GM12801 (cell line): ENCODE data around the gene NCS1.

Experiments used
- TF ChIP-seq, protein P1 (sequence below): IDR thresholded peaks from one replicate; pipeline ENCODE4 v1.5.1; 2011; ENCODE audit warnings: control low read depth; ENCODE audit not compliant: insufficient read length; ENCODE audit errors: extremely low read depth

Gene NCS1

GRCh38 chr9:130264414-130265350 lies 92.5 kb downstream of the NCS1 start:
- TF ChIP-seq, protein P1, sequence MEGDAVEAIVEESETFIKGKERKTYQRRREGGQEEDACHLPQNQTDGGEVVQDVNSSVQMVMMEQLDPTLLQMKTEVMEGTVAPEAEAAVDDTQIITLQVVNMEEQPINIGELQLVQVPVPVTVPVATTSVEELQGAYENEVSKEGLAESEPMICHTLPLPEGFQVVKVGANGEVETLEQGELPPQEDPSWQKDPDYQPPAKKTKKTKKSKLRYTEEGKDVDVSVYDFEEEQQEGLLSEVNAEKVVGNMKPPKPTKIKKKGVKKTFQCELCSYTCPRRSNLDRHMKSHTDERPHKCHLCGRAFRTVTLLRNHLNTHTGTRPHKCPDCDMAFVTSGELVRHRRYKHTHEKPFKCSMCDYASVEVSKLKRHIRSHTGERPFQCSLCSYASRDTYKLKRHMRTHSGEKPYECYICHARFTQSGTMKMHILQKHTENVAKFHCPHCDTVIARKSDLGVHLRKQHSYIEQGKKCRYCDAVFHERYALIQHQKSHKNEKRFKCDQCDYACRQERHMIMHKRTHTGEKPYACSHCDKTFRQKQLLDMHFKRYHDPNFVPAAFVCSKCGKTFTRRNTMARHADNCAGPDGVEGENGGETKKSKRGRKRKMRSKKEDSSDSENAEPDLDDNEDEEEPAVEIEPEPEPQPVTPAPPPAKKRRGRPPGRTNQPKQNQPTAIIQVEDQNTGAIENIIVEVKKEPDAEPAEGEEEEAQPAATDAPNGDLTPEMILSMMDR: no peak

GRCh38 chr9:130265431-130266235 lies 93.4 kb downstream of the NCS1 start, which contains the start of gene HMCN2:
Gene HMCN2, plus strand, starts transcription at chr9:130265760. Its CDS starts 119 bp downstream, at chr9:130265879.
- TF ChIP-seq, protein P1: no peak

DNA sequence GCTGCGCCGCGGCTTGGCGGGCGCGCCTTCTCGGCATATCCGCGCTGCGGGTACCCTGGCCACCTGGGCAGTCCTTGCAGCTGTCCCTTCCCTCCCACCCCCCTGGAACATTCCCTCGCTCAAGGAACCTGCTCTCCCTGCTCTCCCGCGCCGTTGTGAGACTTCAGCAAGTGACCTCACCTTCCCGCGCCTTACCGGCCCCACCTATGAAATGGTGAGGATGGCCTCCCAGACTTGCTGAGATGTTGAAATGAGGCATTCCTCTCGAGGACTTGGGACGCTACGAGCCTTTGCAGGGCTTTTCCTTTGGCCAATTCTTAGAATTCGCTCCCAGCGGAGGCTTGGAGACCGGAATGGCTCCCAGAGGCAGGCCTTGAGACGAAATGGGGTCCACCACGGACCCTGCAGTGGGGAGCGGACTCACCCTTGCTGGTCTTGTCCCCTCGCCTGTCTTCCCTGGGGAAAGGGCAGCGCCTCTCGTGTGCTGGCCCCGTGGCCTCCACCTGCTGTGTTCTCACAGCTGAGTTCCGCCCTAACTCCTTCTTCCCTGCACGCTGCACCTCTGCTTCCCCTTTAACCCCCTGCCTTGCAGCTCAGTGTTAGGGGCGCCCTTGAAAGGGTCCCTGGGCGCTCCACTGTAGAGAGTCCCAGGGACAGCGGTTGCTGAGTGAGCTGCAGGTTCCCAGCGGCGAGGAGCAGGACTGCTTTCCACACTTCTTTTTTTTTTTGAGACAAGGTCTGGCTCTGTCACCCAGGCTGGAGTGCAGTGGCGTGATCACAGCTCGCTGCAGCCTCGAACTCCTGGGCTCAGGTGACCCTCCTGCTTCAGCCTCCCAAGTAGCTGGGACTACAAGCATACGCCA lies 94.3 kb downstream of the NCS1 start:
- TF ChIP-seq, protein P1: no peak

DNA sequence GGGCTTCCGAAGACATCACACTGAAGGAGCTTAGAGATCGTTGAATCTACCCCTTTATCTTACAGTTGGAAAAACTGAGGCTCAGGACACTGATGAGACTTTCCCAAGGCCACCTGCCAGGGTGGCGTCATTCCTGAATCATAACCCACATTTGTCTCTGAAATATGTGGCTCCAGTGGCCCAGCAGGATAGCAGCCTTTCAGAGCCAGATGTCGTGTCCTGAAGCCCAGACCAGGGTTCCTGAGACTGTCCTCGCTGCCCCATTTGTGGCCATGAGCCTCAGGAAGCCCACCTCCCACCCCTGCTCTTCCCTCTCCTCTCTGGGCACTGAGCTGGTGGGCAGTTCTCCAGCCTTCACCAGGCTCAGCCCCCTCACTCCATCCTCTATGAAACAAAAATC lies 95.7 kb downstream of the NCS1 start:
- TF ChIP-seq, protein P1: no peak

DNA sequence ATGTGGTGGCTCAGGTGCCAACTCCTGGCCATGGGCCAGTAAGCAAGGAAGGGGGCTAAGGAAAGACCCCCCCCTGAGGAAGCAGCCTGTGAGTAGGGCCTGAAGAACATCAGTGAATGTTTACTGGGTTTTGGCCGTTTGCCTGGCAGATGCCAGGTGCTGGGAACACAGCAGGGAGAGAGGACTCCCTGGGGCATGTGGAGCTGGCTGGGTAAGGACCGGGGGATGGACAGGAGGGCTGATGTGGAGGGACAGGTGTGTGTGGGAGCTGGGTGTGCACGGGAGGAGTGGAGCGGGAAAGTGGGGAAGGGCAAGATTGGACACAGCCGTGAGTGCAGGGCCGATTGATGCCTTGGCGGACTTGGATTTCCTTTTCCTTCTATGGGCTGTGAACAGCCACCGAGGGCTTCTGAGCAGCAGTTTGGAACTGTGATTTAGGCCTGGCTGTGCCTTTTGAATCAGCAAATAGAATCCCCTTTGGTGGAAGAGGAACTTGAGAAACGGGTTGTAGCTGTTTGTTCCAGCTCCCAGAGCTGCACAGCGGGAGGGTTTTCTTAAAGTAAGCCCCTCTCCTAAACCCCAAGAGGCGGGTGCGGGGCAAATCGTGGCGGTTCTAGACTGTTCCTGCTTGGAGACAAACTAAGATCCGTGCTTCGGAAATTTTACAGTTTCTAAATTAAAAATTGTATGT lies 96.5 kb downstream of the NCS1 start:
- TF ChIP-seq, protein P1: no peak

GRCh38 chr9:130271473-130271872 lies 99.3 kb downstream of the NCS1 start:
- TF ChIP-seq, protein P1: no peak
